ENCODE data around the gene PLA2G4A.

The PLA2G4A gene

DNA sequence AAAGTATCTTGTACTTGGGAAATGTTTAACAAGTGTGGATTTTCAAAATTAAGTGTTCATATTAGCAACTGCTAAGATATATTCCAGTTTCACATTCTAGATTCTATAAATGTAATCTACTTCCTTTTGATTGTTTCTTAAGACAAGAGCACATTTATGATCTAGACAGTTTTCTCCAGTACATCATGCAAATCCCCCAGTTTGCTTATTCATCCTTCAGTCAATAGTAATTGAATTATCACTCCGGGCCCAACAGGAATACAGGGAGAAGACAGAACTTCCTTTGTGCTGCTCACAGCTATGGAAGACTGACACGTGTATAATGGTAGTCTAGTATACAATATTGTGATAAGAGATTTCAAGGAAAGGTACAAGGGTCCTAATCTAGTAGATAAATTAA is 14.5 kb downstream of the PLA2G4A start:
- no peaks in the 10 kb centered on the region for H3K4me1 Mint-ChIP-seq (ENCODE audit: low read depth)
- H3K9me3 Mint-ChIP-seq = no peaks in the 10 kb centered on the region
- no peaks in the 10 kb centered on the region for H3K36me3 Mint-ChIP-seq (ENCODE audit: low read depth)
- no peak overlapping the region for H3K27ac Mint-ChIP-seq
- H3K4me3 Mint-ChIP-seq = no peak overlapping the region
- peaks cover 3% of the 10 kb centered on the region for H3K27me3 Mint-ChIP-seq (ENCODE audit: low read depth)

DNA sequence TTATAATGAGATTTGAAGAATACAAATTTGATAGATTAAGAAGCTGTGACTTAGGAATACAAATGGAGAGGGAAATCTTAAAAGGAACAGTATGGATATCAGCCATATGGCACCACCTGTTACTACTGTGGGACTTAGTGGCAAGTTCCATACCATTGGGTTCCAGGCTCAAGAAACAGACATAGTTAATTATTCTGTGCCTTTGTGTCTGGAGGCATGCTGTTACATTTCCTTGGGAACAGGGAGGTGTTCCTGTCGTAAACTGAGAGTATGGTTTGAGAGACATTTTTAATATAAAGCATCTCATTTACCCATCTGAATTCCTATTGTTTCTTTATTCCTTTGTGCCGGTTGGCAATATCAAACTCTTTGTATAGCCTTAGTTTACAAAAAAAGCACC is 15.2 kb downstream of the PLA2G4A start:
- Mint-ChIP-seq H3K27me3 (ENCODE audit: low read depth) (peaks cover 3% of the 10 kb centered on the region), H3K9me3 (no peaks in the 10 kb centered on the region), H3K36me3 (ENCODE audit: low read depth) (no peaks in the 10 kb centered on the region), H3K4me3 (no peak overlapping the region), H3K4me1 (ENCODE audit: low read depth) (no peaks in the 10 kb centered on the region), H3K27ac (no peak overlapping the region)

DNA sequence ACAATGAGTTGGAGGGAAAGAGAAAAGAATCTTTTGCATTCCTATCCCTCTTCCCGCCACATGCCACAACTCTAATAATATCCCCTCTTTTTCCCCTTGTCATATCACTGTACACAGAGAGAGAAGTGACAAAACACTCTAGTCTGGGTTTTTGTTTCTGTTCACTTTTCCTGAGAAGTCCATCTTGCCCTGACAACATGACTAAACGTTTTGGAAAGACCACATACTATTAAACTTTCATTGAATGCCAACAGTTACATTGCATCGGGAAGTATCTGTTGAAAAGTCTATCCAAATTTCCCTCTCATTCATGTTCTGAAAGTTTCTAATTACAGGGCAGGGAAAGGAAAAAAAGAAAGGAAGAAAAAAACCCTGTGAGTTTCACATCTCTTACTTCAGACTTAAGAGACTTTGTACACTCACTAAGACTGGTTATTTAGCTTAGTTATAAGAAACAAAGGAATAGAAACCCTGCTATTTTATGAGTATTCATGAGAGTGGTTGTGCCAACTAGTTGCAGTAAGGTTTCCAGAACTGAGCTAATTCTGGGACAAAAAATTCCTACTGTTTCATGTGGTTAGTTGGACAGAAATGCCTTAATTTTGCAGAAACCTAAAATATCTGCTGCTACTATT is 16.9 kb downstream of the PLA2G4A start:
- no peaks in the 10 kb centered on the region for H3K36me3 Mint-ChIP-seq (ENCODE audit: low read depth)
- H3K27me3 Mint-ChIP-seq (ENCODE audit: low read depth) = peaks cover 3% of the 10 kb centered on the region
- no peak overlapping the region for H3K27ac Mint-ChIP-seq
- no peaks in the 10 kb centered on the region for H3K9me3 Mint-ChIP-seq
- H3K4me1 Mint-ChIP-seq (ENCODE audit: low read depth) = no peaks in the 10 kb centered on the region
- no peak overlapping the region for H3K4me3 Mint-ChIP-seq

DNA sequence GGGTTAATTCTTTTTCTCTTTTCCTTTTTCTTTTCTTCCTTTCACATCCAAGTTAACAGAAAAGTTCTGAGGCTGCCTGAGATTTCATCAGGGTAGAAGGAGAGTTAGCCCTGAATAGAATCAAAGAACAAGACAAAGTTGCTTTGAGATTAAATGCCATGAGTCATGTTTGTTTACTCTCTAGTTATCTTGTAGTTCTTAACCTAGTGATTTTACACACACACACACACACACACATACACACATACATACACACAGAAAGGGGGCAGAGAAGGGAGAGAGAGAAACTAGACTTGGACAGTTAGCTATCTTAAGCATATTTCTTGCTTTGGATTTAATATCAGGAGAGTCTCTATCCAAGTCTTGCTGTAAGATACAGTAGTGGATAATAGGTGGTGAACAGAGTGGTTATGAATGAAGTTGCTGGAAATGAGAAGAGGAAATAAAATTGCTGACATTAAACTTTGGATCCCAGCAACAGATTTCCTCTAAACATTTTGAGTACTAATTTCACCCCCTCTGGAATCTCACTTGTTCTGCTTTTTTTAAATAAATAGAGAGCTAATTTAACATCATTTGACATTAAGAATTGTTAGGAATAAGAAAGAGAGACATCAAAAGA is 19.9 kb downstream of the PLA2G4A start:
- H3K4me1 Mint-ChIP-seq (ENCODE audit: low read depth) = no peaks in the 10 kb centered on the region
- no peaks in the 10 kb centered on the region for H3K27me3 Mint-ChIP-seq (ENCODE audit: low read depth)
- H3K4me3 Mint-ChIP-seq = no peak overlapping the region
- H3K9me3 Mint-ChIP-seq = no peaks in the 10 kb centered on the region
- H3K36me3 Mint-ChIP-seq (ENCODE audit: low read depth) = no peaks in the 10 kb centered on the region
- H3K27ac Mint-ChIP-seq = no peak overlapping the region

DNA sequence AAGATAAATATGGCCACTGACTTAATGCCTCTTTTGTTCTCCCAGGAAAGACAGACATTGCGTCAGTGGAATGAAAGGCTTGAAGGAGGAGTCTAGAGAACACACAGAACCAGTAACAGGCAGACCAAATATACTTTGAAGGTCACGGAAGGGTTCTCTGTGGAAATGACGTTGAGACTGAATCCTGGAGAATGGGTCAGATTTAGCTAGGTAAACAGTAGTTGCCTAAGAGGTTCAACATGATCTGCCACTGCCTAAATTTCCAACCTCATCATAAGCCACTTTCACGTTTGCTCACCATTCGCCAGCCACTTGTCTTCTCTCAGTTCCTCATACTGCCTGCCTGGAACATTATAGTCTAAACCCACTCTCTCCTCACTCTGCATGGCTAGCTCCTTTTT is 20.5 kb downstream of the PLA2G4A start:
- Mint-ChIP-seq H3K4me1 (ENCODE audit: low read depth) (no peaks in the 10 kb centered on the region), H3K27me3 (ENCODE audit: low read depth) (no peaks in the 10 kb centered on the region), H3K9me3 (no peaks in the 10 kb centered on the region), H3K36me3 (ENCODE audit: low read depth) (no peaks in the 10 kb centered on the region), H3K4me3 (no peak overlapping the region), H3K27ac (no peak overlapping the region)

DNA sequence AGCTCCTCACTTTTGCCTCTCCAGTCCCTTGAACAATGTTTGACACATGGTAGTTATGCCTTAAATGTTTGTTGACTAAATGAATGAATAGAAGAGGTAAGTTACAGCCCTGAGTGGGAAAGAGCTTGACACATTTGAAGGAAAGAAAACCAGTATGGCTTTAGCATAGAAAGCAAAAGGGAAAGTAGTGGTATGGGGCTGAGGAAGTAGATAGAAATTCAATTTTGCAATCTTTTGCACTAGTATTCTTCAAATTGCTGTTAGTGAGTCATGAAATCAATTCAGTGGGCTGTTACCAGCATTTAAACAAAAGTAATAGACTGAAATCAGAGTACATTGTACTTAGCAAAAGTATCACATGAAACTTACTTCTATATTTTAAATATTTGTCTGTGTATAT is 21.1 kb downstream of the PLA2G4A start:
- no peak overlapping the region for H3K4me3 Mint-ChIP-seq

DNA sequence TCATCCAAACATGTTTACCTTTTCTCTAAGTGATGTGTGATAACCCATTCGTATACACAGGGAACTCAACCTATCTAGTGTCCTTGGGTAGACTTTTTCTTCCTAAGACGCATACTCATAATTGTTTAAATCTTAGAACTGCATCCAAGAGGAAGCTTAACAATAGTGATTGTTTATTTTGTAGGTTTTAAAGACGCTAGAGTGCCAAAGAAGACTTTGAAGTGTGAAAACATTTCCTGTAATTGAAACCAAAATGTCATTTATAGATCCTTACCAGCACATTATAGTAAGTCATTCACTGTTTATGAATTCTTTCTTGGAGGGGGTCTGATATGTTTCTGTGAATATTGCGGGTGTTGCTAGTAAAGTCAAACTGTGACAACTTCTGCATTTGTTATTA is 25.4 kb downstream of the PLA2G4A start:
- Mint-ChIP-seq H3K27ac (no peak overlapping the region), H3K9me3 (no peaks in the 10 kb centered on the region), H3K4me3 (no peak overlapping the region), H3K4me1 (ENCODE audit: low read depth) (no peaks in the 10 kb centered on the region), H3K27me3 (ENCODE audit: low read depth) (no peaks in the 10 kb centered on the region), H3K36me3 (ENCODE audit: low read depth) (no peaks in the 10 kb centered on the region)

More for the DNA sequence above, 21.1 kb downstream of the PLA2G4A start:
- Mint-ChIP-seq H3K9me3 (no peaks in the 10 kb centered on the region), H3K27ac (no peak overlapping the region), H3K27me3 (ENCODE audit: low read depth) (no peaks in the 10 kb centered on the region), H3K4me1 (ENCODE audit: low read depth) (no peaks in the 10 kb centered on the region), H3K36me3 (ENCODE audit: low read depth) (no peaks in the 10 kb centered on the region)

DNA sequence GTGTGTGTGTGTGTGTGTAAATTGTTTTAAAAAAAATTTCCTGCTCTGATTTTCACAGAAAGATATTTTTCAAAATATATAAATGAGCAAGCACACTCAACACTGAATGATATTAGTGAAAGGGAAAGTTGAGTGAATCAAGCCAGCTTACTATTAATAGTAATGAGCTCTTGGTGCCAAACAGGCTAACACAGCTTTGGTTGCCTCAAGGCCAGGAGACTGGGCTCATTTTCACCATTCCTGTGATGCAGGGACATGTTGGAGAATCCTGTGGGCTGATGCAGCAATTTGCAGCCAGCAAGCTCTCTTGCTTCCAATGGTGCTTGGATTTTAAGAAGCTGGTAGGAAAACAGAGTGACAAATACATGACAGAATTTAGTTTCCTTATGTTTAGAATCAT is 30.2 kb downstream of the PLA2G4A start:
- Mint-ChIP-seq H3K27ac (no peak overlapping the region), H3K9me3 (no peaks in the 10 kb centered on the region), H3K36me3 (ENCODE audit: low read depth) (no peaks in the 10 kb centered on the region), H3K4me1 (ENCODE audit: low read depth) (no peaks in the 10 kb centered on the region), H3K27me3 (ENCODE audit: low read depth) (no peaks in the 10 kb centered on the region), H3K4me3 (no peak overlapping the region)

DNA sequence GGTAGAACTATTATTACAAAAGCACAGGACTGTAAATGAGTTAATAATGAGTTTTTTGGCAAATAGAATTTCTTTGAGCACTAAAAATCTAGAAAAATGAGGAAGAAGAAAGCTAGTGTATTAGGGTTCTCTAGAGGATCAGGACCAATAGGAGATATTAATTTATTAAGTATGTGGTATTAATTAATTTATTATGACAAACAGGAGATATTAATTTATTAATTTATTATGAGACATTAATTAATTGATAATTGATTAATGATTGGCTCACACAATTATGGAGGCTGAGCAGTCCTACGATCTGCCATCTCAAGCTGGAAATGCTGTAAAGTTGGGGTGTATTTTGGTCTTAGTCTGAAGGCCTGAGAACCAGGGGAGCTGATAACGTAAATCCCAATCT is 31.2 kb downstream of the PLA2G4A start:
- Mint-ChIP-seq H3K9me3 (no peaks in the 10 kb centered on the region), H3K36me3 (ENCODE audit: low read depth) (no peaks in the 10 kb centered on the region), H3K27ac (no peak overlapping the region), H3K4me1 (ENCODE audit: low read depth) (no peaks in the 10 kb centered on the region), H3K27me3 (ENCODE audit: low read depth) (no peaks in the 10 kb centered on the region), H3K4me3 (no peak overlapping the region)

DNA sequence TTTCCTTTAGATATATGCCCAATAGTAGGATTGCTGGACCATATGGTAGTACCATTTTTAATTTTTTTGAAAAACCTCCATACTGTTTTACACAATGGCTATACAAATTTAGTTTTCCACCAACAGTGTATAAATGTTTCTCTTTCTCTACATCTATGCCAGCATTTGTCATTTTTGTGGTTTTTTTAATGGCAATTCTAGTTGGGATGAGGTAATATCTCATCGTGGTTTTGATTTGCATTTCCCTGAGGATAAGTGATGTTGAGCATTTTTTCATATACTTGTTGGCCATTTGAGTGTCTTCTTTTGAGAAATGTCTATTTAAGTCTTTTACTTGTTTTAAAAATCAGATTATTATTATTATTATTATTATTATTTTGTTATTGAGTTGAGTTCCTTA is 35.5 kb downstream of the PLA2G4A start:
- Mint-ChIP-seq H3K9me3 (no peaks in the 10 kb centered on the region), H3K4me3 (no peak overlapping the region), H3K36me3 (ENCODE audit: low read depth) (no peaks in the 10 kb centered on the region), H3K4me1 (ENCODE audit: low read depth) (no peaks in the 10 kb centered on the region), H3K27me3 (ENCODE audit: low read depth) (no peaks in the 10 kb centered on the region), H3K27ac (no peak overlapping the region)

DNA sequence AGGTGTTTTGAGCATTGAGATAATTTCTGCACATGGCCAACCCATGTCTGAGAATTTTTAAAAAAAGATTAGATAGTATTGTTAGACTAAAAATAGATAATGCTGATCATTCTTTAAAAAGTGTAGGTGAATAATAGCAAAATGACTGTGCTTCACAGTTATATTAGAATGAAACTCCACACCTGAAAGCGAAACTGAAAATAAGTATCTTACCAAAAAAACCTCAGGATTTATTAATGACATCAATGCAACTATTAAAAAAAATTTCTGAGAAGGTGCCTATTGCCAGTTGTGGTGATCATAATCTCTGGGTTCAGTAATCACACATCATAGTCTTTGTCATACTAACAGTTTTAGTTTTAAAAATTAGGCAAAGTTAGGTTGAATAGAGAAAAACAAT is 36.5 kb downstream of the PLA2G4A start:
- H3K4me1 Mint-ChIP-seq (ENCODE audit: low read depth) = no peaks in the 10 kb centered on the region
- no peaks in the 10 kb centered on the region for H3K27me3 Mint-ChIP-seq (ENCODE audit: low read depth)
- no peaks in the 10 kb centered on the region for H3K36me3 Mint-ChIP-seq (ENCODE audit: low read depth)
- no peak overlapping the region for H3K4me3 Mint-ChIP-seq
- no peak overlapping the region for H3K27ac Mint-ChIP-seq
- no peaks in the 10 kb centered on the region for H3K9me3 Mint-ChIP-seq

DNA sequence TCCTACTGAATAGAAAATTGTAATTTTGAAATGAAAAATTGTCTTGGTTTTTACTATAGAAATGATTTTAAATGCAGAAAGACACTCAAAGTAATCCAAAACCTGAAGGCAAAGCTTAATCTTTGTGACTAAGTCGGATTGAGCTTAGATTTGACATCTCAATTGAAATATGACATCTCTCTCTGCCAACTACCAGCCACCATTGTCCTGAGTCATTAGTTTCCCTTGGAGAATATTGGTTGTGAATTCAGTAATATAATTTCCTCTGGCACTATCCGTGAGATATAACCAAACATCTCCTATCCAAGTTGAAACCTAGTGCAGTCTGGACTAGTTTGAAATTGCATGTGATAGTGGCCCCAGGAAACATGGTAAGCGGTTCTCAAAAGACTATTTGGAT is 37.1 kb downstream of the PLA2G4A start:
- H3K9me3 Mint-ChIP-seq = no peaks in the 10 kb centered on the region
- no peak overlapping the region for H3K4me3 Mint-ChIP-seq
- H3K27me3 Mint-ChIP-seq (ENCODE audit: low read depth) = no peaks in the 10 kb centered on the region
- H3K4me1 Mint-ChIP-seq (ENCODE audit: low read depth) = no peaks in the 10 kb centered on the region
- H3K36me3 Mint-ChIP-seq (ENCODE audit: low read depth) = no peaks in the 10 kb centered on the region
- H3K27ac Mint-ChIP-seq = no peak overlapping the region

DNA sequence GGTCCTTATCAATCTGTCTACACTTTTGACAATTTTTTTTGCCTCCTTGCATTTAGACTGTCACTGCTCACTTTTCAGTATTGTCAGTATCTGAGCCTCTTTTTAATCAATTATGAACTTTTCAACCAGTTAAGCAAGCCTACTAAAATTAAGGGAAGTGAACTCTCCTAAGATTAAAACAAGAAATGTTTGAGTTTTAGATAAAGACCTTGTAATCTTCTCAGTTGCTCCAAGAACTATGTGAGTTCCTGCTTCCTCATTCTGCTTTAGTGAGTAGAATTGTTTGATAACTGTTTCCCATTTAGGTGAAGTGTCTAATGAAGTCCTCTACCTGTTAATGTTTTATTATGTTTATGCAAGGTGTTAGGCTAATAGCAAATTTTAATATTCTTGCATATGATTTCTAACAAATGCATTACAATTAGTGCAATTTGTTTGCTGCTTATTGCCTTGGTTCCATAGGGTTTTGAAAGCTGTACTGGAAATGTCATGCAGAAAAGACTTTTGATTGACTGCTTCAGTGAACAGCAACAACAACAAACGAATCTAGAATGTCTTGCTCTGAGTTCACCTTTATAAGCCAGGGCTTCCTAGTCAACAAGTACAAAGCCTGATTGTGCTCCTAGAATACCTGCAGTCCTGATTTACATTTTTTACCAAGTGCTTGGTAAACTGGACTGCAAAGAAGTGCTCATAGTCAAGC is 40.9 kb downstream of the PLA2G4A start:
- Mint-ChIP-seq H3K27me3 (ENCODE audit: low read depth) (peaks cover 3% of the 10 kb centered on the region), H3K36me3 (ENCODE audit: low read depth) (no peaks in the 10 kb centered on the region), H3K9me3 (no peaks in the 10 kb centered on the region), H3K4me3 (no peak overlapping the region), H3K4me1 (ENCODE audit: low read depth) (no peaks in the 10 kb centered on the region), H3K27ac (no peak overlapping the region)

DNA sequence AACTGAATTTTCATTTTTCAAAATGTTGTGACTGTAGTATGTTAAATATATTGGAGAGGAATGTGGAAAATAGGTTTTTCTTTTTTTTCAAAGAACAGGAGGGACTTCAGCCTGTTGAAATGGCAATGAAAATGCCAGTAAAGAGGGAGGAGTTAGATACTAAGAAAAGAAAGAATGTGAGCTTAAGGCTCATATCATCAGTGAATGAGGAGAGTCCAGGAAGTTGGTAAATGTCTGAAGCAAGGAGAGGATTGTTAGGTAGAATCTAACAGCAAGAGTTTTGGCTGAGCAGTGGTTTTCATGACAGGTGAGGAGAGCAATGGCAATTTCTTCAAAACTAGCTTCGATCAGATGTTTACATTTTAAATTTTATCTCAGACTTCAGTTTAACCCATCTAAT is 43.0 kb downstream of the PLA2G4A start:
- H3K4me3 Mint-ChIP-seq = no peak overlapping the region

DNA sequence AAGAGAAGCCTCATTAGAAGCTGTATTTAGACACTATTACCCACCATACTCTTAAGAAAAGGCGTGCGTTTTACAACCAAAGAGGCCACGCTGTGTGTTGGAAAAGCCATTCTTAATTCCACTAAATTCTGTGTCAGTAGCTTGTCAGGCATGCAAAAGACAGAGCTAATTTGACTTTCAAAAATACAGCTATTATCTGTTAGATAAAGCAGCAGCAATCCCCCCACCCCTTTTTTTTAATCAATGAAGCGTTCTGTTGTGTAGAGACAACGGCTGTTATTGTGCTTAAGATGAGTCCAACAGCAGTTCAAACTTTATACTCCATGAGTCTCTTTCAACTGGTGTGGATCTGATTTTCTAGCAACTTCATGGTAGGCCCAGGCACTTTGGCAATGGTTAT is 43.5 kb downstream of the PLA2G4A start:
- Mint-ChIP-seq H3K4me1 (ENCODE audit: low read depth) (no peaks in the 10 kb centered on the region), H3K9me3 (no peaks in the 10 kb centered on the region), H3K27me3 (ENCODE audit: low read depth) (peaks cover 3% of the 10 kb centered on the region), H3K36me3 (ENCODE audit: low read depth) (no peaks in the 10 kb centered on the region), H3K27ac (no peak overlapping the region), H3K4me3 (no peak overlapping the region)

More for the DNA sequence above, 43.0 kb downstream of the PLA2G4A start:
- Mint-ChIP-seq H3K27ac (no peak overlapping the region), H3K36me3 (ENCODE audit: low read depth) (no peaks in the 10 kb centered on the region), H3K4me1 (ENCODE audit: low read depth) (no peaks in the 10 kb centered on the region), H3K9me3 (no peaks in the 10 kb centered on the region), H3K27me3 (ENCODE audit: low read depth) (peaks cover 3% of the 10 kb centered on the region)
